H9 (cell line): ENCODE measurements around the gene MCM7. TPM values are rescaled to one million over a fixed set of nuclear protein-coding genes. Genes with fewer than 3 reads are reported as not detected.

Experiments used
- DNase-seq: peaks from one replicate; pipeline ENCODE4 v3.0.0-alpha.2; 2017
- H2AFZ ChIP-seq: one replicate; pipeline ENCODE4 v1.6.1; 2013; ENCODE audit warnings: mild to moderate bottlenecking, low read length, control low read depth, moderate library complexity
- H2AK5ac ChIP-seq: 2 replicates; pipeline ENCODE4 v1.6.1; 2013; ENCODE audit warnings: low read length, control low read depth, mixed read lengths; ENCODE audit not compliant: insufficient read length
- H2BK120ac ChIP-seq: one replicate; pipeline ENCODE4 v1.6.1; 2013; ENCODE audit warnings: low read depth, mild to moderate bottlenecking, low read length, control low read depth, inconsistent platforms; ENCODE audit not compliant: poor library complexity, severe bottlenecking
- H2BK12ac ChIP-seq: 2 replicates; pipeline ENCODE4 v1.6.1; 2013; ENCODE audit warnings: low read length, control low read depth, mixed read lengths, low read depth; ENCODE audit not compliant: insufficient read length
- H2BK15ac ChIP-seq: 2 replicates; pipeline ENCODE4 v1.6.1; 2013; ENCODE audit warnings: low read depth, low read length, control low read depth
- H2BK20ac ChIP-seq: one replicate; pipeline ENCODE4 v1.6.1; 2013; ENCODE audit warnings: low read depth, mild to moderate bottlenecking, low read length, control low read depth, inconsistent platforms; ENCODE audit not compliant: poor library complexity, severe bottlenecking
- H2BK5ac ChIP-seq: 2 replicates; pipeline ENCODE4 v1.6.1; 2013; ENCODE audit warnings: low read length, control low read depth, mixed read lengths; ENCODE audit not compliant: insufficient read length
- H3K14ac ChIP-seq: 2 replicates; pipeline ENCODE4 v1.6.1; 2013; ENCODE audit warnings: low read length, control low read depth; ENCODE audit not compliant: insufficient read depth
- H3K18ac ChIP-seq: 2 replicates; pipeline ENCODE4 v1.6.1; 2013; ENCODE audit warnings: low read depth, mild to moderate bottlenecking, mixed read lengths, low read length, control low read depth; ENCODE audit not compliant: insufficient read length
- H3K23ac ChIP-seq: 2 replicates; pipeline ENCODE4 v1.6.1; 2013; ENCODE audit warnings: low read length, control low read depth, mixed read lengths, low read depth; ENCODE audit not compliant: insufficient read length
- H3K23me2 ChIP-seq: 2 replicates; pipeline ENCODE4 v1.6.1; 2013; ENCODE audit warnings: low read depth, mild to moderate bottlenecking, mixed read lengths, low read length, control low read depth; ENCODE audit not compliant: insufficient read length, poor library complexity, severe bottlenecking
- H3K27ac ChIP-seq: 2 replicates; pipeline ENCODE4 v1.5.1; 2013; ENCODE audit warnings: low read length, control low read depth, mixed read lengths, low read depth; ENCODE audit not compliant: insufficient read length
- H3K27me3 ChIP-seq: 2 replicates; pipeline ENCODE4 v1.6.1; 2013; ENCODE audit warnings: low read length, control low read depth, inconsistent platforms; ENCODE audit not compliant: insufficient read depth
- H3K4ac ChIP-seq: 2 replicates; pipeline ENCODE4 v1.6.1; 2013; ENCODE audit warnings: low read depth, mild to moderate bottlenecking, control low read depth, inconsistent platforms, low read length, moderate library complexity
- H3K4me1 ChIP-seq: 2 replicates; pipeline ENCODE4 v1.6.1; 2013; ENCODE audit warnings: low read length, control low read depth, inconsistent platforms; ENCODE audit not compliant: insufficient read depth
- H3K4me2 ChIP-seq: 2 replicates; pipeline ENCODE4 v1.6.1; 2013; ENCODE audit warnings: low read length, control low read depth, mixed read lengths; ENCODE audit not compliant: insufficient read length, insufficient read depth
- H3K56ac ChIP-seq: 2 replicates; pipeline ENCODE4 v1.6.1; 2013; ENCODE audit warnings: low read depth, mild to moderate bottlenecking, mixed read lengths, low read length, control low read depth; ENCODE audit not compliant: insufficient read length
- H3K79me1 ChIP-seq: 2 replicates; pipeline ENCODE4 v1.6.1; 2013; ENCODE audit warnings: low read depth, mild to moderate bottlenecking, moderate library complexity, low read length, control low read depth, inconsistent platforms; ENCODE audit not compliant: insufficient read depth, poor library complexity, severe bottlenecking
- H3K79me2 ChIP-seq: 2 replicates; pipeline ENCODE4 v1.6.1; 2013; ENCODE audit warnings: low read length, control low read depth, inconsistent platforms; ENCODE audit not compliant: insufficient read depth
- H3K9ac ChIP-seq: 2 replicates; pipeline ENCODE4 v1.6.1; 2013; ENCODE audit warnings: low read length, control low read depth, mixed read lengths; ENCODE audit not compliant: insufficient read length; ENCODE audit errors: extremely low read depth
- H3K9me3 ChIP-seq: one replicate; pipeline ENCODE4 v1.6.1; 2013; ENCODE audit warnings: low read depth, low read length, inconsistent platforms; ENCODE audit not compliant: control insufficient read depth
- H3T11ph ChIP-seq: one replicate; pipeline ENCODE4 v1.6.1; 2013; ENCODE audit warnings: mild to moderate bottlenecking, low read length, control low read depth, inconsistent platforms
- H4K20me1 ChIP-seq: one replicate; pipeline ENCODE4 v1.6.1; 2013; ENCODE audit not compliant: control insufficient read depth, insufficient read length, insufficient read depth
- H4K5ac ChIP-seq: 2 replicates; pipeline ENCODE4 v1.6.1; 2013; ENCODE audit warnings: low read depth, mild to moderate bottlenecking, mixed read lengths, low read length, control low read depth; ENCODE audit not compliant: insufficient read length
- H4K8ac ChIP-seq: replicated peaks from 2 replicates; pipeline ENCODE4 v1.6.1; 2013; ENCODE audit warnings: low read length, control low read depth, mixed read lengths, low read depth; ENCODE audit not compliant: insufficient read length
- H4K91ac ChIP-seq: 2 replicates; pipeline ENCODE4 v1.6.1; 2013; ENCODE audit warnings: low read depth, mild to moderate bottlenecking, moderate library complexity, mixed read lengths, low read length, control low read depth; ENCODE audit not compliant: insufficient read length
- H3K27ac Mint-ChIP-seq, 3 experiments: 2 replicates in 2 of 3; 3 replicates in 1 of 3; pipeline ENCODE4 v1.8.0; 2020 to 2021; ENCODE audit warnings: mixed read lengths in 3 of 3, mild to moderate bottlenecking in 1 of 3, moderate library complexity in 1 of 3
- H3K27me3 Mint-ChIP-seq: 2 replicates; pipeline ENCODE4 v1.8.0; 2021; ENCODE audit warnings: low read depth, mild to moderate bottlenecking, moderate library complexity, mixed read lengths
- H3K36me3 Mint-ChIP-seq, 3 experiments: 2 replicates in 2 of 3; 3 replicates in 1 of 3; pipeline ENCODE4 v1.8.0; 2020 to 2021; ENCODE audit warnings: low read depth in 3 of 3, mixed read lengths in 3 of 3; ENCODE audit not compliant: insufficient read depth in 1 of 3
- H3K4me1 Mint-ChIP-seq, 2 experiments: 2 replicates each; pipeline ENCODE4 v1.8.0; 2020; ENCODE audit warnings: mixed read lengths in 2 of 2
- H3K4me3 Mint-ChIP-seq, 2 experiments: 2 replicates in 1 of 2; 3 replicates in 1 of 2; pipeline ENCODE4 v1.8.0; 2020 to 2021; ENCODE audit warnings: mild to moderate bottlenecking in 2 of 2, mixed read lengths in 2 of 2, moderate library complexity in 1 of 2
- H3K9me3 Mint-ChIP-seq, 2 experiments: 2 replicates in 1 of 2; 3 replicates in 1 of 2; pipeline ENCODE4 v1.8.0; 2020; ENCODE audit warnings: mild to moderate bottlenecking in 2 of 2, mixed read lengths in 2 of 2, moderate library complexity in 1 of 2
- CTCF ChIP-seq: fragments of 200-600 bp; sonication (generic); conservative IDR thresholded peaks from 3 replicates; pipeline ENCODE4 v1.8.0; 2021; ENCODE audit warnings: antibody characterized with exemption, mild to moderate bottlenecking
- whole genome bisulfite sequencing: extraction: QIAGEN DNeasy Blood & Tissue Kit; methylation state at CpG from one replicate; pipeline ENCODE4 v1.1.7; 2013; ENCODE audit warnings: missing lambda C conversion rate, low lambda C conversion rate, mixed read lengths; ENCODE audit not compliant: insufficient read length; ENCODE audit errors: extremely low coverage; 5-methylcytosine and 5-hydroxymethylcytosine counted together
- total RNA-seq: library from RNA; stranded (reverse); gene quantifications from 2 replicates; pipeline ENCODE4 v1.2.1, GENCODE V29; 2021

The MCM7 gene
- total RNA-seq, 1 experiment from 2014 or later: 390 TPM

- Histone ChIP-seq H3K27ac (no peak overlapping the region), H3K23ac (no peak overlapping the region), H2AK5ac (no peak overlapping the region), H4K5ac (no peak overlapping the region), H4K8ac (no peak overlapping the region), H3K56ac (no peak overlapping the region), H3K79me1 (peaks cover 3% of the 10 kb centered on the region), H2BK12ac (no peak overlapping the region), H3K18ac (no peak overlapping the region), H2BK15ac (no peak overlapping the region), H3T11ph (no peak overlapping the region), H2BK20ac (no peak overlapping the region), H2BK5ac (no peak overlapping the region), H4K20me1 (no peaks in the 10 kb centered on the region), H3K9ac (no peak overlapping the region), H3K4me1 (no peaks in the 10 kb centered on the region), H2AFZ (no peak overlapping the region), H3K9me3 (no peaks in the 10 kb centered on the region), H3K23me2 (no peaks in the 10 kb centered on the region), H3K79me2 (peaks cover 5% of the 10 kb centered on the region; the same call in 1 of the 2 replicates), H2BK120ac (no peak overlapping the region), H3K4ac (no peak overlapping the region), H4K91ac (no peak overlapping the region), H3K14ac (no peak overlapping the region), H3K4me2 (no peak overlapping the region), H3K27me3 (no peaks in the 10 kb centered on the region)
- peak overlapping the region in 2 of 3 experiments; percentile 49 to 94; a peak in 5 of 7 replicates for H3K27ac Mint-ChIP-seq
- H3K4me3 Mint-ChIP-seq: peak overlapping the region in 1 of 2 experiments; percentile 43; a peak in 2 of 5 replicates
- H3K27me3 Mint-ChIP-seq: peaks cover 2% of the 10 kb centered on the region; the same call in 1 of the 2 replicates
- no peak for TF ChIP-seq CTCF
- peaks cover 0 to 3% of the 10 kb centered on the region in 2 experiments; a peak in 1 of 5 replicates for H3K9me3 Mint-ChIP-seq
- DNase-seq: no peak
- H3K4me1 Mint-ChIP-seq: peaks cover 17 to 28% of the 10 kb centered on the region in 2 experiments
- no CpG with 5 or more reads among the region's 9 CpGs for WGBS
- H3K36me3 Mint-ChIP-seq: peaks cover 94 to 100% (median 100%) of the 10 kb centered on the region in 3 experiments
Measured at GRCh38 chr7:100095289-100095688, 5.9 kb downstream of the MCM7 start.
